AG09309 (cell line): ENCODE results near the gene KDELR1.

Experiments
- DNase-seq: peaks from one replicate; pipeline ENCODE4 v3.0.0-alpha.2; 2010; ENCODE audit warnings: low read depth
- H3K4me3 ChIP-seq: 2 replicates; pipeline ENCODE4 v1.5.1; 2011; ENCODE audit warnings: mild to moderate bottlenecking, low read depth, low read length, moderate library complexity; ENCODE audit not compliant: control insufficient read depth
- CTCF ChIP-seq: IDR thresholded peaks from 2 replicates; pipeline ENCODE4 v1.5.1; 2011; ENCODE audit warnings: mild to moderate bottlenecking, low read depth, low read length, inconsistent platforms; ENCODE audit not compliant: insufficient read depth, control insufficient read depth; ENCODE audit errors: missing control alignments

The KDELR1 gene

GRCh38 chr19:48398102-48398374, 6.7 kb upstream of the KDELR1 start:
- peak overlapping the region; percentile 50 for H3K4me3 ChIP-seq

GRCh38 chr19:48397263-48398101, 6.1 kb upstream of the KDELR1 start:
- H3K4me3 ChIP-seq = peak overlapping the region; percentile 50
- no peak for TF ChIP-seq CTCF
- DNase-seq = no peak

More at GRCh38 chr19:48398102-48398374, 6.7 kb upstream of the KDELR1 start:
- DNase-seq = no peak
- TF ChIP-seq CTCF = no peak

- DNase-seq = no peak
- no peak for TF ChIP-seq CTCF
- H3K4me3 ChIP-seq = no peak overlapping the region
These were observed 5.4 kb upstream of the KDELR1 start for GRCh38 chr19:48396824-48397176.

- DNase-seq = no peak
- H3K4me3 ChIP-seq = no peak overlapping the region
- TF ChIP-seq CTCF = no peak
These were observed 4.9 kb upstream of the KDELR1 start for GRCh38 chr19:48396016-48396823.

- TF ChIP-seq CTCF = no peak
- H3K4me3 ChIP-seq = no peak overlapping the region
- DNase-seq = no peak
These were observed 4.1 kb upstream of the KDELR1 start for GRCh38 chr19:48395499-48395898.

- DNase-seq = no peak
- TF ChIP-seq CTCF = no peak
- H3K4me3 ChIP-seq = no peak overlapping the region; the same call in 1 of the 2 replicates
These were observed 3.8 kb upstream of the KDELR1 start for GRCh38 chr19:48395170-48395455.
